Measurements from ENCODE around the gene ZFYVE19.

ZFYVE19 gene

GRCh38 chr15:40763801-40764628, 42.9 kb upstream of the ZFYVE19 start, which contains the start of gene GCHFR:
Gene GCHFR (plus strand): TSS chr15:40764068. CDS start chr15:40764181, 113 bp downstream.
- TF ChIP-seq CTCF (IDR thresholded peaks at IDR 0.05; ENCODE audit: borderline replicate concordance, extremely low read depth, low read length, poor library complexity, severe bottlenecking) (no peak), EZH2 (IDR thresholded peaks at IDR 0.05; ENCODE audit: borderline replicate concordance, low read depth, low read length, severe bottlenecking) (no peak)
- Histone ChIP-seq H3K4me3 (ENCODE audit: low read depth in 1 of 2, low read length in 2 of 2) (no peak within 1 kb of the TSS), H3K27ac (ENCODE audit: low read length) (no peak within 1 kb of the TSS), H3K79me2 (ENCODE audit: insufficient read depth, low read length) (no peaks in the 10 kb centered on the region), H2AFZ (ENCODE audit: low read depth, low read length) (no peak within 1 kb of the TSS), H3K4me1 (ENCODE audit: insufficient read depth, low read length) (peaks cover 13% of the 10 kb centered on the region), H3K27me3 (ENCODE audit: insufficient read depth, low read length, poor library complexity) (no peaks in the 10 kb centered on the region), H3K4me2 (ENCODE audit: insufficient read depth, low read length) (no peak within 1 kb of the TSS), H3K36me3 (ENCODE audit: insufficient read depth, low read length) (peaks cover 19% of the 10 kb centered on the region), H3K9ac (ENCODE audit: low read depth, low read length) (no peak within 1 kb of the TSS; the same call in 1 of the 2 replicates), H4K20me1 (ENCODE audit: insufficient read depth, low read length) (no peaks in the 10 kb centered on the region), H3K9me3 (ENCODE audit: insufficient read depth, low read length, severe bottlenecking) (no peaks in the 10 kb centered on the region)
- no peak for ATAC-seq (ENCODE audit: insufficient read depth, low read depth)
- no peak for DNase-seq

- TF ChIP-seq EZH2 (IDR thresholded peaks at IDR 0.05; ENCODE audit: borderline replicate concordance, low read depth, low read length, severe bottlenecking) (no peak), CTCF (IDR thresholded peaks at IDR 0.05; ENCODE audit: borderline replicate concordance, extremely low read depth, low read length, poor library complexity, severe bottlenecking) (no peak)
- DNase-seq (no peak), ATAC-seq (ENCODE audit: insufficient read depth, low read depth) (no peak)
- Histone ChIP-seq H3K4me3 (ENCODE audit: low read depth in 1 of 2, low read length in 2 of 2) (no peak overlapping the region), H3K36me3 (ENCODE audit: insufficient read depth, low read length) (peaks cover 19% of the 10 kb centered on the region), H2AFZ (ENCODE audit: low read depth, low read length) (no peak overlapping the region), H3K4me2 (ENCODE audit: insufficient read depth, low read length) (no peak overlapping the region), H3K9me3 (ENCODE audit: insufficient read depth, low read length, severe bottlenecking) (no peaks in the 10 kb centered on the region), H3K79me2 (ENCODE audit: insufficient read depth, low read length) (no peaks in the 10 kb centered on the region), H3K27me3 (ENCODE audit: insufficient read depth, low read length, poor library complexity) (no peaks in the 10 kb centered on the region), H4K20me1 (ENCODE audit: insufficient read depth, low read length) (no peaks in the 10 kb centered on the region), H3K27ac (ENCODE audit: low read length) (no peak overlapping the region), H3K9ac (ENCODE audit: low read depth, low read length) (no peak overlapping the region; the same call in 1 of the 2 replicates), H3K4me1 (ENCODE audit: insufficient read depth, low read length) (peaks cover 20% of the 10 kb centered on the region)
Measured at GRCh38 chr15:40764629-40765103, 42.2 kb upstream of the ZFYVE19 start.

- TF ChIP-seq CTCF (IDR thresholded peaks at IDR 0.05; ENCODE audit: borderline replicate concordance, extremely low read depth, low read length, poor library complexity, severe bottlenecking) (no peak), EZH2 (IDR thresholded peaks at IDR 0.05; ENCODE audit: borderline replicate concordance, low read depth, low read length, severe bottlenecking) (no peak)
- H3K4me1 ChIP-seq (ENCODE audit: insufficient read depth, low read length), result peaks cover 36% of the 10 kb centered on the region
- no peaks in the 10 kb centered on the region for H3K27me3 ChIP-seq (ENCODE audit: insufficient read depth, low read length, poor library complexity)
- ATAC-seq (ENCODE audit: insufficient read depth, low read depth), result no peak
- no peak for DNase-seq
- H3K36me3 ChIP-seq (ENCODE audit: insufficient read depth, low read length), result peaks cover 19% of the 10 kb centered on the region
- no peak overlapping the region for H2AFZ ChIP-seq (ENCODE audit: low read depth, low read length)
- no peak overlapping the region for H3K27ac ChIP-seq (ENCODE audit: low read length)
- no peaks in the 10 kb centered on the region for H3K9me3 ChIP-seq (ENCODE audit: insufficient read depth, low read length, severe bottlenecking)
- H3K4me2 ChIP-seq (ENCODE audit: insufficient read depth, low read length), result no peak overlapping the region
- no peaks in the 10 kb centered on the region for H3K79me2 ChIP-seq (ENCODE audit: insufficient read depth, low read length)
- H4K20me1 ChIP-seq (ENCODE audit: insufficient read depth, low read length), result peaks cover 7% of the 10 kb centered on the region
- H3K4me3 ChIP-seq (ENCODE audit: low read depth in 1 of 2, low read length in 2 of 2), result no peak overlapping the region
- no peak overlapping the region for H3K9ac ChIP-seq (ENCODE audit: low read depth, low read length)
Measured at GRCh38 chr15:40766194-40766815, 40.6 kb upstream of the ZFYVE19 start.
